HCEC 1CT (cell line): ENCODE measurements around the gene CRACR2A.

Experiments used
- DNase-seq: peaks from one replicate; pipeline ENCODE4 v3.0.0-alpha.2; 2017

Gene CRACR2A

GRCh38 chr12:3680919-3681594, 71.9 kb downstream of the CRACR2A start:
- no peak for DNase-seq

- no peak for DNase-seq
Measured at GRCh38 chr12:3679831-3680230, 73.1 kb downstream of the CRACR2A start.

GRCh38 chr12:3677609-3678008, 75.3 kb downstream of the CRACR2A start:
- no peak for DNase-seq

- DNase-seq = no peak
Measured at GRCh38 chr12:3673981-3674708, 78.8 kb downstream of the CRACR2A start.

GRCh38 chr12:3672113-3672509, 80.8 kb downstream of the CRACR2A start:
- no peak for DNase-seq

- DNase-seq = no peak
Measured at GRCh38 chr12:3671330-3672112, 81.4 kb downstream of the CRACR2A start.

GRCh38 chr12:3670083-3670620, 82.8 kb downstream of the CRACR2A start:
- DNase-seq = no peak

- no peak for DNase-seq
Measured at GRCh38 chr12:3669594-3669993, 83.3 kb downstream of the CRACR2A start.

- DNase-seq = no peak
Measured at GRCh38 chr12:3668479-3669165, 84.3 kb downstream of the CRACR2A start.

- no peak for DNase-seq
Measured at GRCh38 chr12:3667485-3667884, 85.4 kb downstream of the CRACR2A start.

GRCh38 chr12:3666441-3666840, 86.5 kb downstream of the CRACR2A start:
- DNase-seq = no peak

GRCh38 chr12:3662521-3662921, 90.4 kb downstream of the CRACR2A start:
- DNase-seq = no peak

GRCh38 chr12:3661028-3661427, 91.9 kb downstream of the CRACR2A start:
- no peak for DNase-seq

- peak; percentile 16 for DNase-seq
Measured at GRCh38 chr12:3658327-3659163, 94.4 kb downstream of the CRACR2A start.

GRCh38 chr12:3656946-3657622, 95.8 kb downstream of the CRACR2A start:
- no peak for DNase-seq

- peak; percentile 7 for DNase-seq
Measured at GRCh38 chr12:3655328-3655900, 97.5 kb downstream of the CRACR2A start.

- DNase-seq = no peak
Measured at GRCh38 chr12:3651585-3652424, 101.1 kb downstream of the CRACR2A start.

GRCh38 chr12:3647504-3647903, 105.4 kb downstream of the CRACR2A start:
- DNase-seq = no peak

- no peak for DNase-seq
Measured at GRCh38 chr12:3646561-3647241, 106.2 kb downstream of the CRACR2A start.
